NCI-H146 treated with DMSO at 0.1 percent for 48 hours (cell line): Measurements from ENCODE around the gene KLHL30.
A peak's percentile ranks its signal among the peaks of the same experiment; 100 is the strongest.

Source experiments
- DNase-seq: peaks from one replicate; lab custom pipeline; 2025; ENCODE audit not compliant: unreplicated experiment; lab: John Stamatoyannopoulos, UW

The KLHL30 gene

GRCh38 chr2:238144262-238144661 lies 5.8 kb downstream of the KLHL30 start:
- DNase-seq = no peak

GRCh38 chr2:238145046-238145445 lies 6.6 kb downstream of the KLHL30 start:
- no peak for DNase-seq

GRCh38 chr2:238145851-238146250 lies 7.4 kb downstream of the KLHL30 start:
- DNase-seq = no peak

GRCh38 chr2:238146884-238147544 lies 8.5 kb downstream of the KLHL30 start:
- DNase-seq = no peak

DNA sequence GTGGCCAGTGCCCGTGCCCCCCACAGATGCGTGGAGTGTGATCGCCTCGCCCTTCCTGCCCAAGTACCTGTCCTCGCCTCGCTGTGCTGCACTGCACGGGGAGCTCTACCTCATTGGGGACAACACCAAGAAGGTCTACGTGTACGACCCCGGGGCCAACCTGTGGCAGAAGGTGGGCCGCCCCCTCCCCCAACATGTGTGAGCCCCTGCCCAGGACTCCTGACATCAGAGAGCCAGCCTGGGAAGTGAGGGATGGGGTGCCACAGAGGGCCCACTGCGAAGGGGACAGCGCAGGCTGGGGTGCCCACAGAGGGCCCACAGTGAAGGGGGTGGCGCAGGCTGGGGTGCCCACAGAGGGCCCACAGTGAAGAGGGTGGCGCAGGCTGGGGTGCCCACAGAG lies 10.5 kb downstream of the KLHL30 start:
- DNase-seq = no peak

DNA sequence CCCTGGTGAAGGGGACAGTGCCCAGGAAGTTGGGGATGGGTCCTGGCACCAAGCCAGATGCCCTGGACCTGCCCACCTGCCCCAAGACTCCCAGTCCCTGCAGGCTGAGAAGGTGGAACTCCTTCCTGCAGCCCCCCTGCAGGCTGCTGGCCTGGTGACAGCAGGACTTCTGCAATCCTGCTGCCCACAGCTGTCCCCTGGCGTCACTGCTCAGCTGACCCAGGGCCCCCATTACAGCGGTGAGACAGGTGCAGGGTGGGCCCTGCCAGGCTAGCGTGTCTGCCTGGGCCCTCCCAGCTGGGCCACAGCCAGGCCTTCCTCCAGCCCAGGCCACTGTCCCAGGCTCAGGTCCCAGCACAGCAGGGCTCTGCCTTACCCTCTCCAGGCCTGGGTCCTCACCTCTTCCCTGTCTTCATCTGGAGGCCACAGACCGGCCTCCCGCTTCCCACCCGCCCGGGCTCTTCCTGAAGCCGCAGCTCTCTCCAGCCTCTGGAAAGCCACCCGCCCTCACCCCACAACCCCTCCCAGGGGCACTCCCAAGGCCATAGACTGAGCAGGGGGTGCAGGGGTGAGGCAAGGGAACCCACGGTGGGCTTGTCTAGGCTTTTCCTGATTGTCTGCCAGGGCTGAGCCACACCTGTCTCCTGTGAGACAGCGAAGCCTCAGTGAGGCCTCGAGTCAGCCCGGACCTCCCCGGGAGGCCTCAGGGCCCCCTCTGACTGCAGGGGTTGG lies 11.5 kb downstream of the KLHL30 start:
- DNase-seq = peak; percentile 11

- DNase-seq = no peak
These were observed 12.2 kb downstream of the KLHL30 start for GRCh38 chr2:238150686-238151085.

GRCh38 chr2:238151205-238151604 lies 12.7 kb downstream of the KLHL30 start:
- DNase-seq = no peak

GRCh38 chr2:238151628-238152235 lies 13.3 kb downstream of the KLHL30 start:
- no peak for DNase-seq

GRCh38 chr2:238152771-238153688 lies 14.6 kb downstream of the KLHL30 start:
- no peak for DNase-seq

DNA sequence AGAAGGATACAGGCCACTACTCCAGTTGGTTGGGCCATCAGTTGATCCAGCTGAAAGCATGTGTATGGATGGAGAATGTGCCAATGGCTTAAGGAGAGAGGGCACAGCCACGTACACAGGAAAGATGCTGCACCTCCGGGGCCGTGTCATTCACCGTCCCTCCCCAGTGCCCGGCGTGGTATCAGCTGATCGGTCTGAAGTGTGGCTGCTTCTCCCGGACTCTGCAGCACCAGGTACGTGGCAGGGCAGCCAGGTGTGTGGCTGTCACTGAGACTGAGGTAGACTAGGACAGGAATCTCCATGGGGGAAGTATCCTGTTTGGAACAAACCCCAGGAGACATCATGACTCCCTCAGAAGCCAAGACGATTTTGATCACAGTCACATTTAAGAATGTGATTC lies 16.1 kb downstream of the KLHL30 start:
- DNase-seq = no peak

- no peak for DNase-seq
These were observed 16.7 kb downstream of the KLHL30 start for GRCh38 chr2:238155051-238155760.

DNA sequence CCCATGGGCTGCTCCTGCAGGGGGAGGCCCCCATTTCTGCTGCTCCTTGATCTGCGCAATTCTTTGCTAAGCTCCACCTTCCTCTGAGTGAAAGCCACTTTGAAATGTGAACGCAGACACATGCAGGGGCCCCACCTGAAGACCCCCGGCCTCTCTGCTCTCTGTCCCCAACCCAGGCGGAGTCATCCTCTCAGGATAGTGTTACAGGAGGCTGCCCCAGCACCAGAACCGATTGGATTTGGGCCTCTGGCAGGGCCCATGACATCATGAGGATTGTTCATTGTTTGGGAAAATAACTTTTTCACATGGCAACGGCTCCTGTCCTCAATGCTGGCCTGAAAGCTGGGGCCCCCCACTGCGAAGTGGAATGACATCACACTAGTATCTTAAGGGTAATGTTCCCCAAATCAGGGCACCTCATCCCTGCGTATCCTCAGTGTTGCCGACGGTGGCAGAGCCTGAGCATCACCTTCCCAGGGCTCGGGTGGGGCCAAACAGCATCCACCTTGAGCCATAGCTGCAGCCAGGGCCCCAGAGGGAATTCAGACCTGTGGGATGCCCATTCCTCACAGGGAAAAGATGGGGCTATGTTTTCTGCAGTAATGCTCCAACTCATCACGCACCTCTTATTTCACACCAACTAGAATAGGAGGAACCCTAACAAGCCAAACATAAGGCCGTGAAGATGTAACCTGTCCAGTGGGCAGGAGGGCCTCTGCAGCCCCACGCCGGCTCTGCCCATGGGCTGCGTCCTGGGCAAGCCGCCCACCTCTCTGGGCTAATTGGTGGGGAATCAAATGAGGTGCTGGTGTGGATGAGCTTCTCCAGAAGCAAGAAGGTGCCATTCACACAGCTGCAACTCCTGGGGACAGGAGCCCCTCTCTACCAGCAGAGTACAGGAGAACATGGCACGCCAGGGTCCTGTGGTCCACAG lies 17.6 kb downstream of the KLHL30 start:
- DNase-seq = no peak

DNA sequence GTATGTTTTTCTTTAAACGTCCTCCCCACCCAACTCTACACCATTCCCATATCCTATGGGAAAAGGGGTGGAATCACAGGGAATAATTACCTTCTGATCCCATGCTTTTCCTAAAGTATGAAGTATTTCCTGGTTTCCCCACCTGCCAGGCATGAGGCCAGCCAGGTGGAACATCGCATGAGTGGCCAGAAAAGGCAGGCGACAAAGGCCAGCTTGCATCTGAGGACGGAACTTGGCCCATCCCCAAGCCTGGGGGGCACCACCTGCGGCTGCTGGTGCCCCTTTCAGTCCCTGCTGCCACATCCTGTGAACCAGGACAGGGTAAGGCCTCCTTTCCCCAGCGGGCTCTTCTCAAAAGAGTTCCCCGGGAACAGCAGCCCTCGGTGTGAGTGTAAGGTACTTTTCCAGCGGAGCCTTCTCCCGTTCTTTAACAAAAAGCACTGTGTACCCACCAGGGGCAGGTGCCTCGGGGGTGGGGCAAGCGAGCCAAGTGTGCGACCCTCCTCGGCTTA lies 19.1 kb downstream of the KLHL30 start:
- DNase-seq = no peak

GRCh38 chr2:238158018-238158508 lies 19.6 kb downstream of the KLHL30 start:
- no peak for DNase-seq

GRCh38 chr2:238158509-238159070 lies 20.1 kb downstream of the KLHL30 start, which contains the start of gene ERFE:
TSS of gene ERFE (plus strand) at chr2:238158970. CDS start at chr2:238159008, 38 bp downstream.
- DNase-seq = peak; percentile 15

DNA sequence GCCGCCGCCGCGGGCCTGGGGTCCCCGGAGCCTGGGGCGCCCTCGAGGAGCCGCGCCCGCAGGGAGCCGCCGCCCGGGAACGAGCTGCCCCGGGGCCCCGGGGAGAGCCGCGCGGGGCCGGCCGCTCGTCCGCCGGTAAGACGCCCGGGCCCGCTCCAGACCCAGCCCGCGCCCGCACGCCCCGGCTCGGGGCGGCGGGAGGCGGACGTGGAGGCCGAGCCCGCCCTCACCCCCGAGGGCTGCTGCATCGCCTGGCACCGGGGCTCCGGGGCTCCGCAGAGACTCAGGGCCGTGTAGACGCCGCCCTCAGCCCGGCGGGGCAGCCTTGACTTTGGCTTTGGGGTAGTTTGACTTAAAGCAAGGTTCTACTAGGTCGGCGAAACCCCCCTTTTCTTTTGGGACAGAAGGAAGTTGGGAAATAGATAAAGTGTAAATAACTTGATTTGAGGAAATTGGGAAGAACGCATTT lies 20.6 kb downstream of the KLHL30 start:
- DNase-seq = no peak

GRCh38 chr2:238159661-238160205 lies 21.3 kb downstream of the KLHL30 start:
- DNase-seq = no peak
